CD4-positive, alpha-beta T cell treated with Interleukin-1 beta for 1 hour (primary cell): ENCODE results near the gene SELENOO.

Experiments used
- DNase-seq, 2 donors: peaks; one replicate each; pipeline ENCODE4 v3.0.0-alpha.2; 2020 to 2022

SELENOO gene

GRCh38 chr22:50218153-50218995, 17.6 kb downstream of the SELENOO start:
- DNase-seq = no peak

- DNase-seq = peak in 1 of 2 donors; percentile 32
Measured at GRCh38 chr22:50218996-50219727, 18.4 kb downstream of the SELENOO start.

- no peak for DNase-seq
Measured at GRCh38 chr22:50219800-50220602, 19.2 kb downstream of the SELENOO start.

- DNase-seq = no peak
Measured at GRCh38 chr22:50220603-50221409, 20.0 kb downstream of the SELENOO start.

- no peak for DNase-seq
Measured at GRCh38 chr22:50221410-50222300, 20.8 kb downstream of the SELENOO start.

- DNase-seq = no peak
Measured at GRCh38 chr22:50222508-50222907, 21.7 kb downstream of the SELENOO start.

- no peak for DNase-seq
Measured at GRCh38 chr22:50224071-50224470, 23.3 kb downstream of the SELENOO start.

- no peak for DNase-seq
Measured at GRCh38 chr22:50225200-50225969, 24.6 kb downstream of the SELENOO start.

- no peak for DNase-seq
Measured at GRCh38 chr22:50226063-50226874, 25.5 kb downstream of the SELENOO start.

- no peak for DNase-seq
Measured at GRCh38 chr22:50226875-50227165, 26.0 kb downstream of the SELENOO start.

- DNase-seq = no peak
Measured at GRCh38 chr22:50227579-50228215, 26.9 kb downstream of the SELENOO start.

GRCh38 chr22:50228366-50228765, 27.6 kb downstream of the SELENOO start:
- DNase-seq = no peak

GRCh38 chr22:50229370-50229769, 28.6 kb downstream of the SELENOO start:
- no peak for DNase-seq

- DNase-seq = no peak
Measured at GRCh38 chr22:50232481-50233151, 31.8 kb downstream of the SELENOO start.

- DNase-seq = no peak
Measured at GRCh38 chr22:50233223-50233622, 32.4 kb downstream of the SELENOO start.

- DNase-seq = no peak
Measured at GRCh38 chr22:50236731-50237409, 36.1 kb downstream of the SELENOO start.

GRCh38 chr22:50238755-50239154, 37.9 kb downstream of the SELENOO start:
- DNase-seq = no peak

- DNase-seq = no peak
Measured at GRCh38 chr22:50242406-50242949, 41.7 kb downstream of the SELENOO start.
